Measurements from ENCODE around the gene DDX39A.
"Not testable (repeated sequence)": the region's sequence is repeated elsewhere in the genome, so short reads cannot be mapped to it uniquely, and the experiment has no call there.

Gene DDX39A

DNA sequence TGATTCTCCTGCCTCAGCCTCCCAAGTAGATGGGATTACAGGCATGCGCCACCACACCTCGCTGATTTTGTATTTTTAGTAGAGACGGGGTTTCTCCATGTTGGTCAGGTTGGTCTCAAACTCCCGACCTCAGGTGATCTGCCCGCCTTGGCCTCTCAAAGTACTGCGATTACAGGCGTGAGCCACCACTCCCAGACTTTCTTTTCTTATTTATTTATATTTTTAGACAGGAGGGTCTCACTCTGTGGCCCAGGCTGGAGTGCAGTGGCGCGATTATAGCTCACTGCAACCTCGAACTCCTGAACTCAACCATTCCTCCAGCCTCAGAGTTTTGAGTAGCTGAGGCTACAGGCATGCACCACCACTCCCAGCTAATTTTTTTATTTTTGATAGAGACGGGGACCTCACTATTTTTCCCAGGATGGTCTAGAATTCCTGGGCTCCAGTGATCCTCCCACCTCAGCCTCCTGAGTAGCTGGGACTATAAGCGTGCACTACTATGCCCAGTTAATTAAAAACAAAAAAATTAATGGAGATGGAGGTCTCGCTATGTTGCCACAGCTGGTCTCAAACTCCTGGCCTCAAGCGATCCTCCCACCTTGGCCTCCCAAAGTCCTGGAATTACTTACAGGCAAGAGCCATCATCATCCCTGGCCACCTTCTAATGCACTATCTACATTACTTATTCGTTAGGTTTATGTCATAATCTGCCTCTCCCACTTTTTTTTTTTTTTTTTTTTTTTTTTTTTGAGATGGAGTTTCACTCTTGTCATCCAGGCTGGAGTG, 15.8 kb downstream of the DDX39A start:
- not testable (repeated sequence) for DNase-seq; H3K18ac ChIP-seq (ENCODE audit: low read length); H3K9ac ChIP-seq (ENCODE audit: low read length); H3K56ac ChIP-seq (ENCODE audit: low read length); H2BK5ac ChIP-seq (ENCODE audit: low read length); H4K8ac ChIP-seq (ENCODE audit: low read depth, low read length); H3K23ac ChIP-seq (ENCODE audit: low read length); H3K79me1 ChIP-seq (ENCODE audit: low read length); H2AK5ac ChIP-seq (ENCODE audit: low read length); H2BK120ac ChIP-seq (ENCODE audit: low read depth, low read length); H3K36me3 ChIP-seq (ENCODE audit: control insufficient read depth, insufficient read depth, low read length); H3K27ac ChIP-seq (ENCODE audit: low read depth, low read length); H3K4me3 ChIP-seq (ENCODE audit: low read length); H3K4me2 ChIP-seq (ENCODE audit: low read length); H3K79me2 ChIP-seq (ENCODE audit: control insufficient read depth, insufficient read depth, low read length); H3K27me3 ChIP-seq (ENCODE audit: insufficient read depth, low read length, poor library complexity); H3K4me1 ChIP-seq (ENCODE audit: control insufficient read depth, low read depth, low read length); H2BK15ac ChIP-seq (replicated peaks; ENCODE audit: low read depth); H3K4ac ChIP-seq (ENCODE audit: low read depth, low read length); H4K5ac ChIP-seq (ENCODE audit: low read length)
- WGBS (ENCODE audit: extremely low coverage, insufficient coverage, low lambda C conversion rate): no CpG with 5 or more reads among the region's 15 CpGs

DNA sequence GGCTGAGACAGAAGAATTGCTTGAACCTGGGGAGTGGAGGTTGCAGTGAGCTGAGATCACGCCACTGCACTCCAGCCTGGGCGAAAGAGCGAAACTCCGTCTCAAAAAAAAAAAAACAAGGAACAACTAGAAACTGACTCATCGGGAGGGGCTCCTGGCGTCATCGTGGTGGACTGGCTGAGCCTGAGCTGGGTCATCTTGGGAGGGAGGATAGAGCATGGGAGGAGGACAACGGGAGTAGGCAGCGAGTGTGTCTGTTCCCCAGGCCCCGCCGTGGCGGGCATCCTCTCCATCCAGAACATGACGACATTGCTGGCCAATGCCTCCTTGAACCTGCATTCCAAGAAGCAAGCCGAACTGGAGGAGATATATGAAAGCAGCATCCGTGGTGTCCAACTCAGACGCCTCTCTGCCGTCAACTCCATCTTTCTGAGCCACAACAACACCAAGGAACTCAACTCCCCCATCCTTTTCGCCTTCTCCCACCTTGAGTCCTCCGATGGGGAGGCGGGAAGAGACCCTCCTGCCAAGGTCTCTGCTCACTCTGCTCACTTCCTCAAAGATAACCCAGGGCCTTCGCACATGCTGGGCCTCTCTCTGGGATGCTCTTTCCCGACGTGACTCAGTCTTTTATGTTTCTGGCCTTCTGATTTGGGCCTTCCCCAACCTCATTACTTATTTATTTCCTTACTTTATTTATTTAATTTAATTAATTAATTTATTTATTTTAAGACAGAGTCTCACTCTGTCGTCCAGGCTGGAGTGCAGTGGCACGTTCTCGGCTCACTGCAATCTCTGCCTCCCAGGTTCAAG, 16.6 kb downstream of the DDX39A start:
- H3K79me1 ChIP-seq (ENCODE audit: low read length): no peaks in the 10 kb centered on the region
- no peak for DNase-seq
- H3K4ac ChIP-seq (ENCODE audit: low read depth, low read length): no peak overlapping the region
- H4K5ac ChIP-seq (ENCODE audit: low read length): no peak overlapping the region
- H3K9ac ChIP-seq (ENCODE audit: low read length): no peak overlapping the region
- no peak overlapping the region for H2AK5ac ChIP-seq (ENCODE audit: low read length)
- H3K4me2 ChIP-seq (ENCODE audit: low read length): no peak overlapping the region
- no peak overlapping the region for H3K27ac ChIP-seq (ENCODE audit: low read depth, low read length)
- H2BK5ac ChIP-seq (ENCODE audit: low read length): no peak overlapping the region
- H3K79me2 ChIP-seq (ENCODE audit: control insufficient read depth, insufficient read depth, low read length): no peaks in the 10 kb centered on the region
- WGBS (ENCODE audit: extremely low coverage, insufficient coverage, low lambda C conversion rate): no CpG with 5 or more reads among the region's 26 CpGs
- H3K23ac ChIP-seq (ENCODE audit: low read length): no peak overlapping the region
- H3K27me3 ChIP-seq (ENCODE audit: insufficient read depth, low read length, poor library complexity): no peaks in the 10 kb centered on the region
- no peak overlapping the region for H2BK120ac ChIP-seq (ENCODE audit: low read depth, low read length)
- H3K18ac ChIP-seq (ENCODE audit: low read length): no peak overlapping the region
- H3K56ac ChIP-seq (ENCODE audit: low read length): no peak overlapping the region
- no peaks in the 10 kb centered on the region for H3K4me1 ChIP-seq (ENCODE audit: control insufficient read depth, low read depth, low read length)
- H3K4me3 ChIP-seq (ENCODE audit: low read length): no peak overlapping the region
- no peak overlapping the region for H2BK15ac ChIP-seq (replicated peaks; ENCODE audit: low read depth)
- H4K8ac ChIP-seq (ENCODE audit: low read depth, low read length): no peak overlapping the region
- peaks cover 2% of the 10 kb centered on the region for H3K36me3 ChIP-seq (ENCODE audit: control insufficient read depth, insufficient read depth, low read length)

DNA sequence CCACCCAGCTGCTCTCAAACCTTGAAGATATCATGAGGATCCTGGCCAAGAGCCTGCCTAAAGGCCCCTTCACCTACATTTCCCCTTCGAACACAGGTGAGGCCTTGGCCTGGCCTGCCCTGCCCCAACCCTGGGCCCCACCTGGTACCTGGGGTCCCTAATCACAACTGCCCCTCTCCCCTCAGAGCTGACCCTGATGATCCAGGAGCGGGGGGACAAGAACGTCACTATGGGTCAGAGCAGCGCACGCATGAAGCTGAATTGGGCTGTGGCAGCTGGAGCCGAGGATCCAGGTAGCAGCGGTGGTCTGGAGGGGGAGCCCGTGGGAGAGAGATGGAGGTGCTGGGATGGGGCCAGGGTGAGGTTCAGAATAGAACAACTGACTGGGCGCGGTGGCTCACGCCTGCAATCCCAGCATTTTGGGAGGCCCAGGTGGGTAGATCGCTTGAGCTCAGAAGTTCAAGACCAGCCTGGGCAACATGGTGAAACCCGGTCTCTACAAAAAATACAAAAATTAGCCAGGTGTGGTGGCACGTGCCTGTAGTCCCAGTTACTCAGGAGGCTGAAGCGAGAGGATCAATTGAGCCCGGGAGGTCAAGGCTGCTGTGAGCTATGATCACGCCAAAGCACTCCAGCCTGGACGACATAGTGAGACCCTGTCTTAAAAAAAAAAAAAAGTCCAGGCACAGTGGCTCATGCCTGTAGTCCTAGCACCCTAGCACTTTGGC, 17.5 kb downstream of the DDX39A start:
- Histone ChIP-seq H3K79me1 (ENCODE audit: low read length) (no peaks in the 10 kb centered on the region), H2BK120ac (ENCODE audit: low read depth, low read length) (no peak overlapping the region), H3K4ac (ENCODE audit: low read depth, low read length) (no peak overlapping the region), H3K27me3 (ENCODE audit: insufficient read depth, low read length, poor library complexity) (no peaks in the 10 kb centered on the region), H3K4me2 (ENCODE audit: low read length) (no peak overlapping the region), H3K18ac (ENCODE audit: low read length) (no peak overlapping the region), H3K36me3 (ENCODE audit: control insufficient read depth, insufficient read depth, low read length) (no peaks in the 10 kb centered on the region), H3K56ac (ENCODE audit: low read length) (no peak overlapping the region), H2AK5ac (ENCODE audit: low read length) (no peak overlapping the region), H3K23ac (ENCODE audit: low read length) (no peak overlapping the region), H3K4me3 (ENCODE audit: low read length) (no peak overlapping the region), H4K8ac (ENCODE audit: low read depth, low read length) (no peak overlapping the region), H2BK15ac (replicated peaks; ENCODE audit: low read depth) (no peak overlapping the region), H4K5ac (ENCODE audit: low read length) (no peak overlapping the region), H3K4me1 (ENCODE audit: control insufficient read depth, low read depth, low read length) (no peaks in the 10 kb centered on the region), H3K27ac (ENCODE audit: low read depth, low read length) (no peak overlapping the region), H3K9ac (ENCODE audit: low read length) (no peak overlapping the region), H3K79me2 (ENCODE audit: control insufficient read depth, insufficient read depth, low read length) (no peaks in the 10 kb centered on the region), H2BK5ac (ENCODE audit: low read length) (no peak overlapping the region)
- no peak for DNase-seq
- WGBS (ENCODE audit: extremely low coverage, insufficient coverage, low lambda C conversion rate): no CpG with 5 or more reads among the region's 18 CpGs

DNA sequence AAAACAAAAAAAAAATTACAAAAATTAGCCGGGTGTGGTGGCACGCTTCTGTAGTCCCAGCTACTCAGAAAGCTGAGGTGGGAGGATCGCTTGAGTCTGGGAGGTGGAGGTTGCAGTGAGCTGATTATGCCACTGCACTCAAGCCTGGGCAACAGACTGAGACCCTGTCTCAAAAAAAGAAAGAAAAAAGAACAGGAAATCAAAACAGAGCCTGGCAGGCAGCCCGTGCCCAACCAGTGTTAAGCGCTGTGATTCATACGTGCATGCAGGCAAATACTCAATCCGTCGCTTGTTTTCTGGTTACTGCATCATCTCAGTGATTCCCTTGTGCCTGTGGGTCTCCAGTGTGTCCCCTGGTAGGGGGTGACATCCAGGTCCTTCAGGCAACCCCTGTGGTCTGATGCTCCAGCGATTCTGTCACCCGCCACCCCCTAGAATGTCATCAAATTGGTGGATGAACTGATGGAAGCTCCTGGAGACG, 18.1 kb downstream of the DDX39A start:
- no peak overlapping the region for H3K4me3 ChIP-seq (ENCODE audit: low read length)
- H2BK15ac ChIP-seq (replicated peaks; ENCODE audit: low read depth): no peak overlapping the region
- H3K4ac ChIP-seq (ENCODE audit: low read depth, low read length): no peak overlapping the region
- DNase-seq: no peak
- no peak overlapping the region for H3K27ac ChIP-seq (ENCODE audit: low read depth, low read length)
- no peak overlapping the region for H3K9ac ChIP-seq (ENCODE audit: low read length)
- H4K5ac ChIP-seq (ENCODE audit: low read length): no peak overlapping the region
- no peaks in the 10 kb centered on the region for H3K79me2 ChIP-seq (ENCODE audit: control insufficient read depth, insufficient read depth, low read length)
- no peak overlapping the region for H2BK5ac ChIP-seq (ENCODE audit: low read length)
- no peak overlapping the region for H3K56ac ChIP-seq (ENCODE audit: low read length)
- no peak overlapping the region for H3K23ac ChIP-seq (ENCODE audit: low read length)
- no peak overlapping the region for H2AK5ac ChIP-seq (ENCODE audit: low read length)
- H3K4me1 ChIP-seq (ENCODE audit: control insufficient read depth, low read depth, low read length): no peaks in the 10 kb centered on the region
- H4K8ac ChIP-seq (ENCODE audit: low read depth, low read length): no peak overlapping the region
- no peak overlapping the region for H2BK120ac ChIP-seq (ENCODE audit: low read depth, low read length)
- no peaks in the 10 kb centered on the region for H3K27me3 ChIP-seq (ENCODE audit: insufficient read depth, low read length, poor library complexity)
- no peaks in the 10 kb centered on the region for H3K36me3 ChIP-seq (ENCODE audit: control insufficient read depth, insufficient read depth, low read length)
- no peak overlapping the region for H3K4me2 ChIP-seq (ENCODE audit: low read length)
- WGBS (ENCODE audit: extremely low coverage, insufficient coverage, low lambda C conversion rate): no CpG with 5 or more reads among the region's 11 CpGs
- H3K18ac ChIP-seq (ENCODE audit: low read length): no peak overlapping the region
- H3K79me1 ChIP-seq (ENCODE audit: low read length): no peaks in the 10 kb centered on the region

DNA sequence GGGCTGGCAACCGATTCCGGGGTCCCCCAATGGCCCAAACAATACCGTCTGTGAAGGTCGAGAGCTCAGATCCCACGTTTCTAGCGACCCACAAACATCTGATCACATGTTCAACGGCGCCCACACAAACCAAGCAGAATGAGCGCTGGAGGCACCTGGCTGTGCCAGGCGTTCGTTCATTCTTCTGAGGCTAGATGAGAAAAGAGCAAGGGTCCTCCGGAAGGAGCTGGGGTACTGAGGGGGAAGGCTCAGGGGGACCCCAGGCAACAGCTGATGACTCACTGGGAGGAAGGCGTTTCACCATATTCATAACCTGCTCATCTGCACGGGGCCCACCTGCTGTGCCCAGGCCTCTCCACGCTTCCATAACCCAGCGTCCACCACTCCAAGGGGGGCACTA, 22.0 kb downstream of the DDX39A start:
- H3K4me2 ChIP-seq (ENCODE audit: low read length); H3K9ac ChIP-seq (ENCODE audit: low read length); H3K56ac ChIP-seq (ENCODE audit: low read length); H3K79me2 ChIP-seq (ENCODE audit: control insufficient read depth, insufficient read depth, low read length); H2AK5ac ChIP-seq (ENCODE audit: low read length); H3K27me3 ChIP-seq (ENCODE audit: insufficient read depth, low read length, poor library complexity); DNase-seq; H2BK5ac ChIP-seq (ENCODE audit: low read length); H4K5ac ChIP-seq (ENCODE audit: low read length); H3K23ac ChIP-seq (ENCODE audit: low read length); H2BK120ac ChIP-seq (ENCODE audit: low read depth, low read length); H2BK15ac ChIP-seq (replicated peaks; ENCODE audit: low read depth); H3K79me1 ChIP-seq (ENCODE audit: low read length); H3K4ac ChIP-seq (ENCODE audit: low read depth, low read length); H3K36me3 ChIP-seq (ENCODE audit: control insufficient read depth, insufficient read depth, low read length); H3K18ac ChIP-seq (ENCODE audit: low read length); H4K8ac ChIP-seq (ENCODE audit: low read depth, low read length); H3K27ac ChIP-seq (ENCODE audit: low read depth, low read length); H3K4me3 ChIP-seq (ENCODE audit: low read length); H3K4me1 ChIP-seq (ENCODE audit: control insufficient read depth, low read depth, low read length): not testable (repeated sequence)
- WGBS (ENCODE audit: extremely low coverage, insufficient coverage, low lambda C conversion rate): no CpG with 5 or more reads among the region's 16 CpGs

Data from mesendoderm (in vitro differentiated cells).